ENCODE results near the gene ARHGEF19. TPM values are rescaled to one million over a fixed set of nuclear protein-coding genes. Genes with fewer than 3 reads are reported as not detected.

ARHGEF19 gene
- total and polyA plus RNA-seq, 8 donors = 10.4 to 67.7 (median 56.5) TPM

GRCh38 chr1:16242556-16243214 is 30.2 kb upstream of the ARHGEF19 start:
- no peak for DNase-seq
- Histone ChIP-seq H3K4me1 (peaks cover 2 to 6% of the 10 kb centered on the region in 2 donors), H3K27me3 (no peaks in the 10 kb centered on the region), H3K4me3 (no peak overlapping the region), H3K9me3 (no peaks in the 10 kb centered on the region), H3K36me3 (peaks cover 0 to 9% of the 10 kb centered on the region in 2 donors), H3K27ac (no peak overlapping the region)
- TF ChIP-seq CTCF (IDR thresholded peaks at IDR 0.05) = no peak
- no peak for ATAC-seq
- intact Hi-C loops (cut with DNase I) = loop anchor here in 1 of 2 donors (5.0 kb wide), 2 partner anchors 55 to 170 kb away; partner anchors contain the start of gene FAM131C

GRCh38 chr1:16241221-16241708 is 28.8 kb upstream of the ARHGEF19 start:
- intact Hi-C loops (cut with DNase I) = loop anchor here in 1 of 2 donors (5.0 kb wide), 2 partner anchors 54 to 169 kb away; partner anchors contain the start of gene FAM131C

GRCh38 chr1:16239972-16240491 is 27.6 kb upstream of the ARHGEF19 start:
- no peak for TF ChIP-seq CTCF (IDR thresholded peaks at IDR 0.05)
- H3K4me1 ChIP-seq = peaks cover 15 to 24% of the 10 kb centered on the region in 2 donors
- no peaks in the 10 kb centered on the region for H3K36me3 ChIP-seq
- ATAC-seq = no peak
- no peak overlapping the region for H3K4me3 ChIP-seq
- no peak overlapping the region for H3K27ac ChIP-seq
- no peak for DNase-seq
- intact Hi-C loops (cut with DNase I) = loop anchor here in 1 of 2 donors (5.0 kb wide), 2 partner anchors 53 to 168 kb away; partner anchors contain the start of gene FAM131C
- H3K9me3 ChIP-seq = no peaks in the 10 kb centered on the region
- H3K27me3 ChIP-seq = no peaks in the 10 kb centered on the region

More at GRCh38 chr1:16241221-16241708, 28.8 kb upstream of the ARHGEF19 start:
- no peaks in the 10 kb centered on the region for H3K9me3 ChIP-seq
- no peaks in the 10 kb centered on the region for H3K36me3 ChIP-seq
- ATAC-seq (no peak), DNase-seq (no peak)
- H3K27me3 ChIP-seq = no peaks in the 10 kb centered on the region
- H3K4me3 ChIP-seq = no peak overlapping the region
- no peak for TF ChIP-seq CTCF (IDR thresholded peaks at IDR 0.05)
- H3K4me1 ChIP-seq = peaks cover 11 to 16% of the 10 kb centered on the region in 2 donors
- H3K27ac ChIP-seq = no peak overlapping the region

- DNase-seq (no peak), ATAC-seq (no peak)
- Histone ChIP-seq H3K4me1 (peaks cover 15 to 21% of the 10 kb centered on the region in 2 donors), H3K4me3 (peak overlapping the region; percentile 70 to 71), H3K27me3 (no peaks in the 10 kb centered on the region), H3K36me3 (no peaks in the 10 kb centered on the region), H3K9me3 (no peaks in the 10 kb centered on the region), H3K27ac (peak overlapping the region; percentile 76 to 86)
- intact Hi-C loops (cut with DNase I) = no loop called here
- TF ChIP-seq CTCF (IDR thresholded peaks at IDR 0.05) = no peak
Observed at GRCh38 chr1:16237343-16237830, 24.9 kb upstream of the ARHGEF19 start.

All from left lung (tissue), 10 donors.